RWPE2 (cell line): ENCODE measurements around the gene KBTBD7.

Experiments
- ATAC-seq: fragments of 200-7000 bp; cut with Tn5 transposase; 3 replicates; pipeline ENCODE4 v1.9.1; 2021; ENCODE audit warnings: low read depth
- DNase-seq: peaks from one replicate; pipeline ENCODE4 v3.0.0-alpha.2; 2020; ENCODE audit warnings: low spot score
- H3K27ac ChIP-seq: fragments of 450-650 bp; 2 replicates; pipeline ENCODE4 v1.5.1; 2017; ENCODE audit warnings: mild to moderate bottlenecking; ENCODE audit not compliant: poor library complexity, severe bottlenecking
- H3K27me3 ChIP-seq: fragments of 250-450 bp; sonication (Bioruptor Pico); 2 replicates; pipeline ENCODE4 v1.5.1; 2021; ENCODE audit warnings: mild to moderate bottlenecking, moderate library complexity; ENCODE audit not compliant: insufficient read depth, poor library complexity, severe bottlenecking
- H3K36me3 ChIP-seq: fragments of 250-450 bp; sonication (Bioruptor Pico); 2 replicates; pipeline ENCODE4 v1.5.1; 2020; ENCODE audit warnings: low read depth, mild to moderate bottlenecking, moderate library complexity
- H3K4me1 ChIP-seq: fragments of 250-450 bp; sonication (Bioruptor Pico); 2 replicates; pipeline ENCODE4 v1.5.1; 2021; ENCODE audit warnings: mild to moderate bottlenecking, moderate library complexity; ENCODE audit not compliant: insufficient read depth, poor library complexity, severe bottlenecking
- H3K4me3 ChIP-seq: fragments of 250-450 bp; sonication (Bioruptor Pico); 2 replicates; pipeline ENCODE4 v1.5.1; 2021; ENCODE audit warnings: mild to moderate bottlenecking, moderate library complexity; ENCODE audit not compliant: severe bottlenecking
- H3K9me3 ChIP-seq: fragments of 250-450 bp; sonication (Bioruptor Pico); 2 replicates; pipeline ENCODE4 v1.5.1; 2021; ENCODE audit warnings: mild to moderate bottlenecking, moderate library complexity; ENCODE audit not compliant: severe bottlenecking
- TF ChIP-seq, protein P1 (sequence below): fragments of 450-650 bp; IDR thresholded peaks from one replicate; pipeline ENCODE4 v1.5.1; 2017; ENCODE audit warnings: mild to moderate bottlenecking, moderate library complexity; ENCODE audit not compliant: poor library complexity, severe bottlenecking

The KBTBD7 gene

DNA sequence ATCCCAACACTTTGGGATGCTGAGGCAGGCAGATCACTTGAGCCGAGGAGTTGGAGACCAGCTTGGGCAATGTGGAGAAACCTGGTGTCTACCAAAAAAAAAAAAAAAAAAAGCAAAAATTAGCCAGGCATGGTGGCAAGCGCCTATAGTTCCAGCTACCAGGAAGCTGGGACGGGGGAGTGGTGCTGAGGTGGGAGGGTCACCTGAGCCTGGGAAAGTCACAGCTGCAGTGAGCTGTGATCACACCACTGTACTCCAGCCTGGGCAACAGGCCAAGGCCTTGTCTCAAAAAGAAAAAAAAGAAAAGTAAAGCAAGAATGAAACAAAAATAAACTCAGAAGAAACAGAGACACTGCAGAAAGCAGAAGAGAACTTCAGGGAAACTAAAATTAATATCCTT lies 37.4 kb upstream of the KBTBD7 start:
- ATAC-seq (no peak), DNase-seq (no peak)
- H3K9me3 ChIP-seq = no peaks in the 10 kb centered on the region
- no peak overlapping the region for H3K27ac ChIP-seq
- H3K4me1 ChIP-seq = no peaks in the 10 kb centered on the region
- TF ChIP-seq, protein P1, sequence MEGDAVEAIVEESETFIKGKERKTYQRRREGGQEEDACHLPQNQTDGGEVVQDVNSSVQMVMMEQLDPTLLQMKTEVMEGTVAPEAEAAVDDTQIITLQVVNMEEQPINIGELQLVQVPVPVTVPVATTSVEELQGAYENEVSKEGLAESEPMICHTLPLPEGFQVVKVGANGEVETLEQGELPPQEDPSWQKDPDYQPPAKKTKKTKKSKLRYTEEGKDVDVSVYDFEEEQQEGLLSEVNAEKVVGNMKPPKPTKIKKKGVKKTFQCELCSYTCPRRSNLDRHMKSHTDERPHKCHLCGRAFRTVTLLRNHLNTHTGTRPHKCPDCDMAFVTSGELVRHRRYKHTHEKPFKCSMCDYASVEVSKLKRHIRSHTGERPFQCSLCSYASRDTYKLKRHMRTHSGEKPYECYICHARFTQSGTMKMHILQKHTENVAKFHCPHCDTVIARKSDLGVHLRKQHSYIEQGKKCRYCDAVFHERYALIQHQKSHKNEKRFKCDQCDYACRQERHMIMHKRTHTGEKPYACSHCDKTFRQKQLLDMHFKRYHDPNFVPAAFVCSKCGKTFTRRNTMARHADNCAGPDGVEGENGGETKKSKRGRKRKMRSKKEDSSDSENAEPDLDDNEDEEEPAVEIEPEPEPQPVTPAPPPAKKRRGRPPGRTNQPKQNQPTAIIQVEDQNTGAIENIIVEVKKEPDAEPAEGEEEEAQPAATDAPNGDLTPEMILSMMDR = no peak
- H3K4me3 ChIP-seq = no peak overlapping the region
- H3K36me3 ChIP-seq = peaks cover 7% of the 10 kb centered on the region; the same call in 1 of the 2 replicates
- no peaks in the 10 kb centered on the region for H3K27me3 ChIP-seq

DNA sequence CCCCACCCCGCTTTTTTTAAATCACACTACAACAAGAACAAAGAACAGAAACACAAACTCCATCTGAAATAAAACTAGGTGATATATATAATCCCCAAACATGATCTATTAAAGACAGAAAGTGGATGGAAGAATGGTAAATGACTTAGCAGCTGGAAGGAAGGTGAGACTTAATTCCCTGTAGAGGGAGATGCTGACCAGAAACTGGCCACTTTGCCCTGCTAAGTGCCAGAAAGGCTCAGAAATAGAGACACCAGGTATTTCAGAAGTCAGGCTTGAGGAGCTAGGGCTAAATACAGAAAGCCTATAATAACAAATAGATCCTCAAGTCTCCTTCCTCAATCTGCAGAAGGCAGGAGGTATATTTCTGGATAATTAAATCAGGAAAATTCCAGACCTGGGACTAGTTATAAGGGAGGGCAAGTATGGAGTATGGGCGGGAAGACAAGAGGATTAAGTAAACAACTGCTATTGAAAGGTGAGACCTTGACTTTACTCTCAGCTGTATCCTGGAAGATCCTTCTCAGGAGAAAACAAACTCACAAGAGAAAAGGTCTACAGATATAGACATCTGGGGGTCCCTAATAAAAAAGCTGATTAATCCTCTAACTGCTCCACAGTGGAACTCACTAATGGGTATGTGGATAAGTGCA lies 36.8 kb upstream of the KBTBD7 start:
- H3K36me3 ChIP-seq = peaks cover 7% of the 10 kb centered on the region; the same call in 1 of the 2 replicates
- DNase-seq (no peak), ATAC-seq (no peak)
- TF ChIP-seq, protein P1 = no peak
- H3K4me3 ChIP-seq = no peak overlapping the region
- no peaks in the 10 kb centered on the region for H3K9me3 ChIP-seq
- no peaks in the 10 kb centered on the region for H3K27me3 ChIP-seq
- no peaks in the 10 kb centered on the region for H3K4me1 ChIP-seq
- no peak overlapping the region for H3K27ac ChIP-seq

DNA sequence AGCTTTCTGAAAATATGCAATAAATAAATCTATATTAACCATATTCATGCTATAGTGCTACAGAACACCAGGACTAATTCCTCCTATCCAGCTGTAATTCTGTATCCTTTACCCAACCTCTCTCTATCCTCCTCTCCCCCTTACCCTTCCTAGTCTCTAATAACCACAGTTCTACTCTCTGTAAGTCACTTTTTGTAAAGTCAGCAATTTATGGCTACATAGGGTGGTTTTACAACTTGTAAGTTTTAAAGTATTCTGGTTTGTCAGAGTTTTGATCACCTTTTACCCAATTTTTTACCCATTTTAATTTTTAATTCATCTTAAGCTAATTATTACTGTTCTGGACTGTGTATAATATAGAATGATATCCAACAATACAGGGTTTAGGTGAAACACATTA lies 35.0 kb upstream of the KBTBD7 start:
- ATAC-seq (no peak), DNase-seq (no peak)
- Histone ChIP-seq H3K9me3 (no peaks in the 10 kb centered on the region), H3K4me3 (no peak overlapping the region), H3K4me1 (peaks cover 1% of the 10 kb centered on the region), H3K27me3 (no peaks in the 10 kb centered on the region), H3K36me3 (peaks cover 7% of the 10 kb centered on the region; the same call in 1 of the 2 replicates), H3K27ac (no peak overlapping the region)
- TF ChIP-seq, protein P1 = no peak

DNA sequence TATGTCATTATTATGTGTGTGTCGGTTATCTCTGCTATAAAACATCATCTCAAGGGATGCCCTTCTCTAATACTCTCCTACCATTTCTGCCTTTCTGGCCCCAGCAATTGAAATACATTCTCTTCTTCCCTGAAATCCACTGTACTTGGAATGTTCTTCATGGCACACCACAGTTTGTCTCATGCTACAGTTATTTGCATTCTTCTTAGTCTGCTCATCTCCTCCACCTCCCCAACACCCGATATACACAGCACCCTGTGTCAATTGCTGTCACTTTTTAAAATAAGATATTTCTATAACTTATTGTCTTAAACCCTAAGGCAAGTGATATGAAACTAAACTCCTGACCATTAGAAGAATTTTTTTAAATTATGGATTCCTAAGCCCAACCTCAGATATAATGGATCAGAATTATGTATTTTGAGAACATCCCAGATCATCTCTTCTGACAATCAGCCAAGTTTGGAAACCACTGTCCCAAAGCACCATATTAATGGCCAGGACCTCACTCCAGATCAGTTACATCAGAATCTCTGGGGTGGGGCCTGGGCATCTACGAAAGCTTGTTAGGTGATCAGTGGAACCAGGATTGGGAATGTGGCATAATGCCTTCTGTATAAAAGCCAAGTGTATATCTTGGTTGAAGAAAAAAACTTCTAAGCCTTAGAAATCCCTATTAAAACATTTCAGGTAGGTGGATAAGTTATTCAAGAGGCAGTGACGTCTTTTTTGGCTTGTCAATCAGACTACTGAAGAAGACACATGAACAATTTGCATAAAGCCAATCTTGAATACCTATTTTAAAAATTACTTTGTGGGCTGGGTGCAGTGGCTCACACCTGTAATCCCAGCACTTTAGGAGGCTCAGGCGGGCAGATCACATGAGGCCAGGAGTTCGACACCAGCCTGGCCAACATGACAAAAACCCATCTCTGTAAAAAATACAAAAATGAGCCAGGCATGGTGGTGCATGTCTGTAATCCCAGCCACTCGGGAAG lies 30.0 kb upstream of the KBTBD7 start:
- Histone ChIP-seq H3K4me1 (peaks cover 7% of the 10 kb centered on the region), H3K27me3 (no peaks in the 10 kb centered on the region), H3K36me3 (peaks cover 2% of the 10 kb centered on the region; the same call in 1 of the 2 replicates), H3K27ac (no peak overlapping the region), H3K4me3 (no peak overlapping the region), H3K9me3 (no peaks in the 10 kb centered on the region)
- TF ChIP-seq, protein P1 = no peak
- DNase-seq = no peak
- peak; percentile 77 for ATAC-seq
